Liver (tissue), 9 donors: ENCODE results near the gene MOV10L1. TPM values are rescaled to one million over a fixed set of nuclear protein-coding genes. Genes with fewer than 3 reads are reported as not detected.

Source experiments
- DNase-seq: peaks from one replicate; pipeline ENCODE4 v3.0.0-alpha.2; 2017; ENCODE audit warnings: low spot score
- H3K27ac ChIP-seq, 2 donors: one replicate each; pipeline ENCODE4 v1.7.0; 2013; ENCODE audit warnings: inconsistent platforms in 2 of 2, low read length in 2 of 2, control low read depth in 1 of 2, low read depth in 1 of 2, mild to moderate bottlenecking in 1 of 2
- H3K27me3 ChIP-seq, 4 donors: one replicate each; pipeline versions ENCODE4 v1.6.1 to v1.7.0; 2013; ENCODE audit warnings: low read length in 3 of 4, inconsistent platforms in 1 of 4, mild to moderate bottlenecking in 1 of 4, moderate library complexity in 1 of 4; ENCODE audit not compliant: control insufficient read depth in 4 of 4, insufficient read depth in 4 of 4
- H3K36me3 ChIP-seq, 4 donors: one replicate each; pipeline versions ENCODE4 v1.6.1 to v1.7.0; 2013; ENCODE audit warnings: low read length in 3 of 4, mild to moderate bottlenecking in 3 of 4, low read depth in 1 of 4, moderate library complexity in 1 of 4; ENCODE audit not compliant: control insufficient read depth in 4 of 4, insufficient read depth in 3 of 4
- H3K4me1 ChIP-seq, 4 donors: one replicate each; pipeline versions ENCODE4 v1.6.1 to v1.7.0; 2013; ENCODE audit warnings: low read length in 3 of 4, mild to moderate bottlenecking in 3 of 4, moderate library complexity in 1 of 4; ENCODE audit not compliant: control insufficient read depth in 4 of 4, insufficient read depth in 4 of 4
- H3K4me3 ChIP-seq, 3 donors: one replicate each; pipeline versions ENCODE4 v1.6.1 to v1.7.0; 2013; ENCODE audit warnings: low read length in 3 of 3, control low read depth in 1 of 3, low read depth in 1 of 3, mild to moderate bottlenecking in 1 of 3
- H3K9ac ChIP-seq, 2 donors: one replicate each; pipeline ENCODE4 v1.7.0; 2013; ENCODE audit warnings: low read length in 2 of 2, mild to moderate bottlenecking in 2 of 2, moderate library complexity in 2 of 2, control low read depth in 1 of 2, low read depth in 1 of 2
- H3K9me3 ChIP-seq, 4 donors: one replicate each; pipeline versions ENCODE4 v1.6.1 to v1.7.0; 2013; ENCODE audit warnings: low read length in 3 of 4; ENCODE audit not compliant: control insufficient read depth in 4 of 4
- EGR1 ChIP-seq, 2 donors: IDR thresholded peaks; 2 replicates each; pipeline ENCODE4 v1.6.1; 2016 to 2018; ENCODE audit warnings: antibody characterized with exemption in 2 of 2, low read depth in 2 of 2
- FOXA1 ChIP-seq: IDR thresholded peaks from 2 replicates; pipeline ENCODE4 v1.6.1; 2016; ENCODE audit warnings: antibody characterized with exemption
- GABPA ChIP-seq, 2 donors: IDR thresholded peaks in 1 of 2; conservative IDR thresholded peaks in 1 of 2; 2 replicates each; pipeline ENCODE4 v1.6.1; 2016; ENCODE audit warnings: antibody characterized with exemption in 2 of 2, mild to moderate bottlenecking in 1 of 2, moderate library complexity in 1 of 2
- HNF4A ChIP-seq, 2 donors: conservative IDR thresholded peaks; 2 replicates each; pipeline ENCODE4 v1.6.1; 2016; ENCODE audit warnings: antibody characterized with exemption in 2 of 2, mild to moderate bottlenecking in 2 of 2
- HNF4G ChIP-seq: IDR thresholded peaks from 2 replicates; pipeline ENCODE4 v1.6.1; 2016; ENCODE audit warnings: antibody characterized with exemption
- JUND ChIP-seq, 2 donors: IDR thresholded peaks; 2 replicates each; pipeline ENCODE4 v1.6.1; 2016; ENCODE audit warnings: antibody characterized with exemption in 2 of 2
- NR2F2 ChIP-seq: IDR thresholded peaks from 2 replicates; pipeline ENCODE4 v1.6.1; 2016; ENCODE audit warnings: antibody characterized with exemption
- RAD21 ChIP-seq, 2 donors: IDR thresholded peaks; 2 replicates each; pipeline ENCODE4 v1.6.1; 2016; ENCODE audit warnings: antibody characterized with exemption in 2 of 2, mild to moderate bottlenecking in 2 of 2
- RXRA ChIP-seq, 2 donors: IDR thresholded peaks; 2 replicates each; pipeline ENCODE4 v1.6.1; 2017 to 2018; ENCODE audit warnings: antibody characterized with exemption in 2 of 2, mild to moderate bottlenecking in 1 of 2
- SP1 ChIP-seq: IDR thresholded peaks from 2 replicates; pipeline ENCODE4 v1.6.1; 2018; ENCODE audit warnings: antibody characterized with exemption, mild to moderate bottlenecking
- TAF1 ChIP-seq: conservative IDR thresholded peaks from 2 replicates; pipeline ENCODE4 v1.6.1; 2016; ENCODE audit warnings: antibody characterized with exemption, mild to moderate bottlenecking
- WGBS: extraction: QIAGEN DNeasy Blood & Tissue Kit; methylation state at CpG from one replicate; pipeline ENCODE4 v1.1.7; 2013; 5-methylcytosine and 5-hydroxymethylcytosine counted together
- polyA plus RNA-seq, 2 donors: library from polyadenylated mRNA; stranded (reverse) in 1 of 2; unstranded in 1 of 2; fragments of 200-250 nt in 1 of 2; fragments of >200 nt in 1 of 2; fragmentation: Nextera tagmentation in 1 of 2; extraction: Ambion mirVana in 1 of 2; gene quantifications; one replicate each; pipeline versions ENCODE4 v1.2.1 to v1.2.3, GENCODE V29; 2013 to 2015
- total RNA-seq, 2 donors: library from RNA; depleted of rRNA; stranded (reverse); fragments of >200 nt; gene quantifications; one replicate each; pipeline ENCODE4 v1.2.3, GENCODE V29; 2014
- TF ChIP-seq, protein P1 (sequence below): fragments of 150-350 bp; IDR thresholded peaks from 2 replicates; pipeline ENCODE4 v1.5.1; 2017; ENCODE audit warnings: improper control_type of control experiment, low read depth, low read length; ENCODE audit not compliant: missing input control
- TF ChIP-seq, protein P2 (sequence below): IDR thresholded peaks from 2 replicates; pipeline ENCODE4 v1.6.1; 2016; ENCODE audit warnings: antibody characterized with exemption
- TF ChIP-seq, protein P3 (sequence below): IDR thresholded peaks from 2 replicates; pipeline ENCODE4 v1.6.1; 2016; ENCODE audit warnings: antibody characterized with exemption
- TF ChIP-seq, protein P4 (sequence below): IDR thresholded peaks from 2 replicates; pipeline ENCODE4 v1.6.1; 2016; ENCODE audit warnings: antibody characterized with exemption, mild to moderate bottlenecking
- donor health status: healthy.
- donor health status: healthy.
- donor health status: healthy.
- donor health status: healthy.
- donor health status: healthy.

MOV10L1 gene
- total and polyA plus RNA-seq, 4 donors = 0.07 to 0.47 (median 0.17) TPM

DNA sequence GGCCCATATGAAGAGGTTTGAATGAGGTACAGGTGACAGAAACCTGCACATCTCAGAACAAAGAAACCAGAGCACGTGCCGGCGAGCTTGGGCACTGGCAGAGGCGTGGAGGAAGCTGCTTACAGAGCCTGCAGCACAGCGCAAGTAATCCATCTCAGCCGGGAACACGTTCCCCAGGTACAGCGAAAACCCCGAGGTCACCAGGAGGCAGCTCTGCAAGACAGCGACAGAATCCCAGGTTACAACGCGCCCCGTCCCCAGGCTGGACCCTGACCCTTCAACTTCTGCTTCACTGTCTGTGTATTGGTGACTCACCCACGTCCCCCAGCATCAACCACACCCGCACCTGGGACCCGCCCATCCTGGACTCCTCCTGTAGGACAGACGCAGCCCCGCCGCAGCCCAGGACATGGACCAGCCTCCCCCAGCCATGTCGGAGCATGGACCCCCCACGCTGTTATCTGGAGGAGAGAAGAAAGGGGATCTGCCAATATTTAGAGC lies 6.8 kb upstream of the MOV10L1 start:
- H3K9ac ChIP-seq = no peak overlapping the region
- H3K36me3 ChIP-seq = no peaks in the 10 kb centered on the region
- WGBS = 72% methylated on average over 21 of the region's 21 CpGs
- DNase-seq = no peak
- no peak overlapping the region for H3K27ac ChIP-seq
- H3K4me3 ChIP-seq = no peak overlapping the region
- no peak for TF ChIP-seq GABPA (IDR thresholded peaks at IDR 0.05 in 1 of 2, conservative IDR thresholded peaks at IDR 0.05 in 1 of 2)
- no peak for TF ChIP-seq TAF1
- TF ChIP-seq NR2F2 = no peak
- TF ChIP-seq, protein P1, sequence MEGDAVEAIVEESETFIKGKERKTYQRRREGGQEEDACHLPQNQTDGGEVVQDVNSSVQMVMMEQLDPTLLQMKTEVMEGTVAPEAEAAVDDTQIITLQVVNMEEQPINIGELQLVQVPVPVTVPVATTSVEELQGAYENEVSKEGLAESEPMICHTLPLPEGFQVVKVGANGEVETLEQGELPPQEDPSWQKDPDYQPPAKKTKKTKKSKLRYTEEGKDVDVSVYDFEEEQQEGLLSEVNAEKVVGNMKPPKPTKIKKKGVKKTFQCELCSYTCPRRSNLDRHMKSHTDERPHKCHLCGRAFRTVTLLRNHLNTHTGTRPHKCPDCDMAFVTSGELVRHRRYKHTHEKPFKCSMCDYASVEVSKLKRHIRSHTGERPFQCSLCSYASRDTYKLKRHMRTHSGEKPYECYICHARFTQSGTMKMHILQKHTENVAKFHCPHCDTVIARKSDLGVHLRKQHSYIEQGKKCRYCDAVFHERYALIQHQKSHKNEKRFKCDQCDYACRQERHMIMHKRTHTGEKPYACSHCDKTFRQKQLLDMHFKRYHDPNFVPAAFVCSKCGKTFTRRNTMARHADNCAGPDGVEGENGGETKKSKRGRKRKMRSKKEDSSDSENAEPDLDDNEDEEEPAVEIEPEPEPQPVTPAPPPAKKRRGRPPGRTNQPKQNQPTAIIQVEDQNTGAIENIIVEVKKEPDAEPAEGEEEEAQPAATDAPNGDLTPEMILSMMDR = no peak
- no peak for TF ChIP-seq RAD21 (IDR thresholded peaks at IDR 0.05)
- no peak for TF ChIP-seq RXRA (IDR thresholded peaks at IDR 0.05)
- no peak for TF ChIP-seq HNF4A (conservative IDR thresholded peaks at IDR 0.05)
- TF ChIP-seq EGR1 (IDR thresholded peaks at IDR 0.05; ENCODE audit: low read depth in 2 of 2) = no peak
- TF ChIP-seq, protein P2, sequence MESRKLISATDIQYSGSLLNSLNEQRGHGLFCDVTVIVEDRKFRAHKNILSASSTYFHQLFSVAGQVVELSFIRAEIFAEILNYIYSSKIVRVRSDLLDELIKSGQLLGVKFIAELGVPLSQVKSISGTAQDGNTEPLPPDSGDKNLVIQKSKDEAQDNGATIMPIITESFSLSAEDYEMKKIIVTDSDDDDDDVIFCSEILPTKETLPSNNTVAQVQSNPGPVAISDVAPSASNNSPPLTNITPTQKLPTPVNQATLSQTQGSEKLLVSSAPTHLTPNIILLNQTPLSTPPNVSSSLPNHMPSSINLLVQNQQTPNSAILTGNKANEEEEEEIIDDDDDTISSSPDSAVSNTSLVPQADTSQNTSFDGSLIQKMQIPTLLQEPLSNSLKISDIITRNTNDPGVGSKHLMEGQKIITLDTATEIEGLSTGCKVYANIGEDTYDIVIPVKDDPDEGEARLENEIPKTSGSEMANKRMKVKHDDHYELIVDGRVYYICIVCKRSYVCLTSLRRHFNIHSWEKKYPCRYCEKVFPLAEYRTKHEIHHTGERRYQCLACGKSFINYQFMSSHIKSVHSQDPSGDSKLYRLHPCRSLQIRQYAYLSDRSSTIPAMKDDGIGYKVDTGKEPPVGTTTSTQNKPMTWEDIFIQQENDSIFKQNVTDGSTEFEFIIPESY = no peak
- TF ChIP-seq FOXA1 = no peak
- TF ChIP-seq SP1 = no peak
- no peak for TF ChIP-seq JUND (IDR thresholded peaks at IDR 0.05)
- TF ChIP-seq, protein P3, sequence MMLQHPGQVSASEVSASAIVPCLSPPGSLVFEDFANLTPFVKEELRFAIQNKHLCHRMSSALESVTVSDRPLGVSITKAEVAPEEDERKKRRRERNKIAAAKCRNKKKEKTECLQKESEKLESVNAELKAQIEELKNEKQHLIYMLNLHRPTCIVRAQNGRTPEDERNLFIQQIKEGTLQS = no peak
- no peak for TF ChIP-seq HNF4G
- H3K9me3 ChIP-seq = no peaks in the 10 kb centered on the region
- peaks cover 0 to 2% (median 0%) of the 10 kb centered on the region in 4 donors for H3K27me3 ChIP-seq
- no peaks in the 10 kb centered on the region for H3K4me1 ChIP-seq

DNA sequence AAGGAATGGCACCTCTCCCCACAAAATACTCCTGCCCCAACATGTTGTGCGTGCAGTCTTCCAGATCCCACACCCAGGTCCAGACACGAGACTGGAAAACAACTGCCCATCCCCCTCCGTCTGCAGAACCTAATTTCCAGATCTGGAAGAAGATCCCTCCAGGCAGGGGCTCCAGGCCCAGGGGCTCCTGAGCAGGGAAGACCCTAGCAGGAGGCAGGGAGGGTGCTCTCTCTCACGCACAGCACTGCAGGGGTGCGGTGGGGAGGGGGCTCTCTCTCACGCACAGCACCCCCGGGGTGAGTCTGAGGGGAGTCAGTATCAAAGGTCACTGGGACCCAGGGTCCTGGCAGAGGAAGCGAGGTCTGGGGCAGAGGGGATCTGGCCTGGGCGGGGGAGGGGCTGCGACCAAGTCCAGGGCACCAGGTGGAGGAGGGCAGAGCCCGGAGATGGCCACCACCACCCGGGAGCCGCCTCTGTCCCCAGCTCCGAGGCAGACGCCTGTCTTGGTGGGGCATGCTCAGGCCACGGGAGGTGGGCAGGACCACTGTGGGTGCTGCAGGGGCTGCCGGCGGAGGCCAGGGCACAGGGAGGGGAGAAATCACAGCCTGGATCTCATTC lies 6.2 kb upstream of the MOV10L1 start:
- Histone ChIP-seq H3K27me3 (peaks cover 0 to 2% (median 0%) of the 10 kb centered on the region in 4 donors), H3K36me3 (no peaks in the 10 kb centered on the region), H3K4me3 (no peak overlapping the region), H3K4me1 (no peaks in the 10 kb centered on the region), H3K27ac (no peak overlapping the region), H3K9me3 (no peaks in the 10 kb centered on the region), H3K9ac (no peak overlapping the region)
- TF ChIP-seq TAF1 = no peak
- TF ChIP-seq NR2F2 = no peak
- TF ChIP-seq JUND (IDR thresholded peaks at IDR 0.05) = no peak
- TF ChIP-seq, protein P3 = no peak
- TF ChIP-seq RAD21 (IDR thresholded peaks at IDR 0.05) = no peak
- TF ChIP-seq SP1 = no peak
- TF ChIP-seq, protein P4, sequence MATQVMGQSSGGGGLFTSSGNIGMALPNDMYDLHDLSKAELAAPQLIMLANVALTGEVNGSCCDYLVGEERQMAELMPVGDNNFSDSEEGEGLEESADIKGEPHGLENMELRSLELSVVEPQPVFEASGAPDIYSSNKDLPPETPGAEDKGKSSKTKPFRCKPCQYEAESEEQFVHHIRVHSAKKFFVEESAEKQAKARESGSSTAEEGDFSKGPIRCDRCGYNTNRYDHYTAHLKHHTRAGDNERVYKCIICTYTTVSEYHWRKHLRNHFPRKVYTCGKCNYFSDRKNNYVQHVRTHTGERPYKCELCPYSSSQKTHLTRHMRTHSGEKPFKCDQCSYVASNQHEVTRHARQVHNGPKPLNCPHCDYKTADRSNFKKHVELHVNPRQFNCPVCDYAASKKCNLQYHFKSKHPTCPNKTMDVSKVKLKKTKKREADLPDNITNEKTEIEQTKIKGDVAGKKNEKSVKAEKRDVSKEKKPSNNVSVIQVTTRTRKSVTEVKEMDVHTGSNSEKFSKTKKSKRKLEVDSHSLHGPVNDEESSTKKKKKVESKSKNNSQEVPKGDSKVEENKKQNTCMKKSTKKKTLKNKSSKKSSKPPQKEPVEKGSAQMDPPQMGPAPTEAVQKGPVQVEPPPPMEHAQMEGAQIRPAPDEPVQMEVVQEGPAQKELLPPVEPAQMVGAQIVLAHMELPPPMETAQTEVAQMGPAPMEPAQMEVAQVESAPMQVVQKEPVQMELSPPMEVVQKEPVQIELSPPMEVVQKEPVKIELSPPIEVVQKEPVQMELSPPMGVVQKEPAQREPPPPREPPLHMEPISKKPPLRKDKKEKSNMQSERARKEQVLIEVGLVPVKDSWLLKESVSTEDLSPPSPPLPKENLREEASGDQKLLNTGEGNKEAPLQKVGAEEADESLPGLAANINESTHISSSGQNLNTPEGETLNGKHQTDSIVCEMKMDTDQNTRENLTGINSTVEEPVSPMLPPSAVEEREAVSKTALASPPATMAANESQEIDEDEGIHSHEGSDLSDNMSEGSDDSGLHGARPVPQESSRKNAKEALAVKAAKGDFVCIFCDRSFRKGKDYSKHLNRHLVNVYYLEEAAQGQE = no peak
- no peak for TF ChIP-seq RXRA (IDR thresholded peaks at IDR 0.05)
- no peak for TF ChIP-seq EGR1 (IDR thresholded peaks at IDR 0.05; ENCODE audit: low read depth in 2 of 2)
- TF ChIP-seq, protein P2 = no peak
- TF ChIP-seq FOXA1 = no peak
- WGBS = 69% methylated on average over 18 of the region's 18 CpGs
- DNase-seq = no peak
